ENCODE data around the gene ARHGDIG.
A peak's percentile ranks its signal among the peaks of the same experiment; 100 is the strongest.
"Not testable (repeated sequence)": the region's sequence is repeated elsewhere in the genome, so short reads cannot be mapped to it uniquely, and the experiment has no call there.

ARHGDIG gene

DNA sequence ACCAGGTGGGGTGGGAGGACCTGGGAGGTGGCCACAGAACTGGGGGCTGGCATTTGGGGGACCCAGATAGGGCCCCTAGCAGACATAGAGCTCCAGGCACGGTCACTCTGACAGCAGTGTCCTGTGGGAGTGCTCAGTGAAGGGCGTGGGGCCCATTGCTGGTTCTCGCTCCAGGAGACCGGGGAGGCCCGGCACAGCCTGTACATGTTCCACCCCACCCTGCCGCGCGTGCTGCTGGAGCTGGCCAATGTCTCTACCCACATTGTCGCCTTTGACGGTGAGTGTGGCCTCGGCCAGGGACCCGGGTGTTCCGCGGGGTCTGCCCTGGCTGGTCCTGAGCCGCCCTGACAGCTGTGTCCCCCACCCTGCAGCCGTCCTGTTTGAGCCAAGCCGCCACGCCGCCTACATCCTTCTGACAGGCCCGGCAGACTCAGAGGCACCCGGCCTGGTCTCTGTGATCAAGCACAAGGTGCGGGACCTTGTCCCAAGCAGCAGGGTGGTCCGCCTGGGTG, 15.9 kb upstream of the ARHGDIG start:
- no peak for DNase-seq

DNA sequence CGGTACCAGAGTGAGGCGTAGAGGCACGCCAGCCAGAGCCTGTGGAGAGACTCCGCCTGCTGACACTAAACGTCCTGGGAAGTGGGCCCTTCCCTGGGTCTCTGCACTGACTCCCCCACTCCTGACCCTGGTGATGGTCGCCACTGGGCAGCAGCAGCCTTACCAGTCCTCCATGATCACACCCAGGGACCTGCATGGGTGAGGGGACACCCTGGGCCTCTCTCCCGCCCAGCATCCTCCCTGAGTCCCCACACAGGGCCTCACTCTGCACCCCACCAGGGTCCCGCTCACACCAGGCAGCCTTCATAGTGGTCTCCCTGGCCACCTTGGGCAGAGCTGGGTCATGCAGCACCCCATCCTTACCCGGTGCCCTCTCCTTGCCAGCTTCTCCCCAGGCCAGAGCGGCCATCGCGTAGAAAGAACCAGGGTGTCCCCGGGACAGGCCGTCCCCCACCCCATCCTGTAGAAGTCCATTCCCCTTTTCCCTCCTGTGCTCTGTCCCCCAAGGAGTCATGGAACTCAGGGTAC, 15.3 kb upstream of the ARHGDIG start:
- no peak for DNase-seq

DNA sequence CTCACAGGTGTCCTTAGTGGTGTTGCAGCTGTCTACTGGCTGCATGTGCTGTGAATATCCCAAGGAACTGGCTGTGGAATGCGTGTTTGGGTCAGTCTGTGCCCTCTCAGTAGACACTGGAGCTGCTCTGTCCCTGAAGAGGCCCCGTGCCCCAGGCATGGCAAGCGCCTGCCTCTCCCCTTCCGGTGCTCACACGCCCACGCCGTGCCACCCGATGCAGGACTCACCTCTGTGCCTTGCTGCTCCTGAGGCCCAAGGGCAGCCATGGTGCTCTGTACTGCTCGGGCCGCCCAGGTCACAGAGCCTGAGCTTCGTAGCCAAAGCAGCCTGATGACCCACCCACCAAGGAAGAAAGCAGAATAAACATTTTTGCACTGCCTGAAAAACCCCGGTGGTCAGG, 14.7 kb upstream of the ARHGDIG start:
- DNase-seq = no peak

DNA sequence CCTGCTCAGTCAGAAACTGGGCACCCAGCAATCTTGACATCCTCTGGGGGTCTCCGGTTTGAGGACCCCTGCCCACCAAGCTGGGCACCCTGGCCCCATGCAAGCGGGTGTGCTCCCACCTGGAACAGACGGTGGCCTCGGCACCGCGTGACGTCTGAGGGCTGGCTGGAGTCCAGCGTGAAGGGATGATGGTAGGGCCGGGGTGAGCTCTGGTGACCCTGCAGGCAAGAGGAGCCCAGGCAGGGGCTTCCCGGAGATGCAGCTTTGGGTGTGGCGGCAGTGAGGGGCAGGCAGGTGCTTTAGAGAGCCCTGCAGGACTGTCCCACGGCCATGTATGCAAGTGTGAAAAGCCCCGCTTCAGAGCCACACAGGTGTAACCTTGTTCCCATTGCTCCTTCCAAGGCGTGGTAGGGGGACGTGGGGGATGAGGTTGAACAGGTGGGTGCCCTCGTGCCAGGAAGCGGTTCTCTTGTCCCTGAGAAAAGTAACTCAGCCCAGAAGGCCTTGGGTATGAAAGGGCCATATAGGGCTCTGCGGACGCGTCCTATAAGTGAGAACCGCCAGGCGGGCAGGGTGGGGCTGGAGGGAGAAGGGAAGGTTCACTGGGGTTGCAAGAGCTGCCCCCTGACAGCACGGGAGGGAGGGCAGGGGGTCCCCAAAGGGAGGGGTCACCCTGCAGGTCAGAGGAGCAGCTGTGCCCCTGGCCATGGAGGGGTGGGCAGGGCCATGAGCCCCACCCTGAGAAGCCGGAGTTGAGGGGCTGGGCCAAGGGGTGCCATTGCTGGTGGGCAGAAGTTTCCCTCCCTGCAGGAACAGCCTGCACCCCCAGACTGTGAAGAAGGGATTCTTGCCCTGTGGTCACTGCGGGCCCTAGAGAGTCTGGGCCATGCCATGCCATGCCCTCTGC, 13.9 kb upstream of the ARHGDIG start:
- DNase-seq = no peak

DNA sequence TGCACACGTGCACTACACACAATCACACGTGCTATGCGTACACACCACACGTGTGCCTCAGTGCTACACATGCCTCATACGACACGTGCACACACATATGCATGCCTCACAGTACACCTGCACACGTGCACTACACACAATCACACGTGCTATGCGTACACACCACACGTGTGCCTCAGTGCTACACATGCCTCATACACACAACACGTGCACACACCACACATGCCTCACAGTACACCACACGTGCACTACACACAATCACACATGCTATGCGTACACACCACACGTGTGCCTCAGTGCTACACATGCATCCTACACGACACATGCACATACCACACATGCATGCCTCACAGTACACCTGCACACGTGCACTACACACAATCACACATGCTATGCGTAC, 12.8 kb upstream of the ARHGDIG start:
- DNase-seq = not testable (repeated sequence)

DNA sequence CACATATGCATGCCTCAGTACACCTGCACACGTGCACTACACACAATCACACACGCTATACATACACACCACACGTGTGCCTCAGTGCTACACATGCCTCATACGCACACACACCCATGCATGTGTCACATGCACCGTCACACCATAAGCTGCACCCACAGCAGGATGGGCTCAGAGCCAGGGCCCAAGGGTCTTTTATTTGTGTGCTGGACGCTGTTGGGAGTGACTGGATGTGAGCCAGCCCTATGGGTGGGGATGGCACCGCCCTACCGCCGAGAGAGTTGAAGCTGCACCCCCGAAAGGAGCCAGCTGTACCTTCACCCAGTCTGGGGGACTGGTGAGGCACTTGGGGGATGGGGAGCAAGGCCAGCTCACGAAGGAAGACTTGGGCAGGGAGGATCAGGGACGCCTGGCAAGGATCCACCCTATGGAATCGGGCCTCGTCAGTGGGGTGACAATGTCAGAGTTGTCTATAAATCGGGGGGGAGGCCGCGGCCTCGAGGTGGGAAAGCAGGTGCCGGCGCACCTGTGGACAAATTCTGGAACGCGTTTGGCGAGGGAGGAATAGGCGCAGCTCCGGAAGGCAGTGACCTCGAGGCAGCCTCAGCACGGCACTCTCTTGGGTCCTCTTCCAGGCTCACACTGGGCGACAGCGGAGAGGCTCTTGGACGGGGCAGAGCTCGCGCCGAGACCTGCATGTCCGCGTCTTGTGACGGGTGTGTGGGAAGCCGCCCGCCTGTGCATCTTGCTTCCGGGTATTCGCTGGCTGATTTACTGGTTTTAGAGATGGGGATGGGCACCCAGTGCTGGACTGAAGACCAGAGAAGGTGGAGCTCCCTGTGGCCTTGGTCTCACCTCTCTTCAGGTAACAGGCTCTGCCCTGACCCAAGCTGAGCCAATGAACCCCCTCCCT, 12.0 kb upstream of the ARHGDIG start:
- no peak for DNase-seq

DNA sequence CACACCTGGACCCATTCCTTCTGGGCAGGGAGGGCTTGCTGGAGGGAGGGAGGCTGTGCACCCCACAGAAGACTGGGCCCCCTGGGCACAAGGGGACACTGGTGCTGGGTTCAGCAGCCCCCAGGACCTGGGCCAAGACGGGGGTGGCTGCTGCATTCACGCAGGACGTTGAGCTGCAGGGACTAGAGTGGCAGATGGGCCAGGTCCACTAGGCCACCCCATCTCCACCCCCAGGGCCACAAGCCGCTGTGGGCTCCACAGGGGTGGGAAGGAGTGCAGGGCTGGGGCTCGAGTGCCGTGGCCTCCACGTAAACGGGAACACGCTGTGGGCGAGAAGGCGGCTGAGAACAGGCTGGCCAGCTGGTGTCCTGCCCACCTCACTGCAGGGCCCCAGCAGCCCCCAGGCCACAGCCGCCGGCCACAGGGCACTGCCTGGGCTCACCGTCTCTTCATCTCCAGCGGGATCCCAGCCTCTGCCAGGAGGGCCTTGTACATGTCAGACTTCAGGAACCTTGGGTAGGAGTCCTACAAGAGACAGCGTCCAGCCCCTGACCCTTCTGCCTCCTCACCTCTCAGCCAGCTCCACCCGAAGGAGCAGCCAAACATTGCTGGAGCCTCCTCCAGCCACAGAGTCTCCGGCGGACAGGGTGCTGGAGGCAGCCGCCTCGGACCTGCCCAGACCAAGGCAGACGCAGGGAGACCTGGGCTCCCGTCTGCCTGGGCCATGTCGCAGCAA, 11.2 kb upstream of the ARHGDIG start:
- DNase-seq = no peak

DNA sequence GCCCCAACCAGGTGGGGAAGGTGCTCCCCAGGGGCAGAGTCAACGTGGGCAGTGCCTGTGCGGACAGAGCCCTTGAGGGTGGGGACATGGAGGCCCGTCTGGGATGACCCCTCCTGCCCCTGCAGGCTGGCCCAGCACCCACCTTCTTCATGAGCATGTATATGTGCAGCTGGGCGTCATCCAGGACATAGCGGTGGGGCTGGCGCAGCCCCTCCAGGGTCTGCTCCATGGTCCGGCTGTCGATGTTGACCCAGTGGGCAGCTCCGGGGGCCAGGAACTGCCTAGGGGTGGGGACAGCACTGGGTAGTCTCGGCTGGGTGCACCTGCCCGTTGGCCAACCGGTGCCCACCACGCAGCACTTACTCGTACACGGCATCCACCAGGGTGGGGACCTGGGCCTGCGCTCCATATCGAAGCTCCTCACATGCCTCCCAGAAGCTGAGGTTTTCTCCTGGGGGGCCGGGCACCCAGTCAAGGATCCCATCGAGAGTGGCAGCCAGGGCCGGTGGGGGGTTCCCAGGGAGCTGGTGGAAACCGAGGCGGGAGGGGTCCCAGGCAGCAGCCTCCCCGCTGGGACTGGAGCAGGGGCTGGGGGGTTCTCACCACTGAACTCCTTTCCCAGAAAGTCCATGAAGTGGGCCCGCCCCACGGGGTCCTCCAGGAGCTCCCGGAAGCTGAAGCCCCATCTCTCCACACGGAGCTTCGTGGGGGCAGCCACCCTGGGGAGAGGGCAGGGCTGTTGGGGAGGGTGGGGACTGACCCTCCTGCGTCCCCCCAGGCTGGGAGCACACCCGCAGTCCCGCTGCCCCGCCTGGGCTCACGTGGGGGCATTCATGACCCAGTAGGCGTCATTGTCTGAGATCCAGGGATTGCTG, 9.8 kb upstream of the ARHGDIG start:
- no peak for DNase-seq

DNA sequence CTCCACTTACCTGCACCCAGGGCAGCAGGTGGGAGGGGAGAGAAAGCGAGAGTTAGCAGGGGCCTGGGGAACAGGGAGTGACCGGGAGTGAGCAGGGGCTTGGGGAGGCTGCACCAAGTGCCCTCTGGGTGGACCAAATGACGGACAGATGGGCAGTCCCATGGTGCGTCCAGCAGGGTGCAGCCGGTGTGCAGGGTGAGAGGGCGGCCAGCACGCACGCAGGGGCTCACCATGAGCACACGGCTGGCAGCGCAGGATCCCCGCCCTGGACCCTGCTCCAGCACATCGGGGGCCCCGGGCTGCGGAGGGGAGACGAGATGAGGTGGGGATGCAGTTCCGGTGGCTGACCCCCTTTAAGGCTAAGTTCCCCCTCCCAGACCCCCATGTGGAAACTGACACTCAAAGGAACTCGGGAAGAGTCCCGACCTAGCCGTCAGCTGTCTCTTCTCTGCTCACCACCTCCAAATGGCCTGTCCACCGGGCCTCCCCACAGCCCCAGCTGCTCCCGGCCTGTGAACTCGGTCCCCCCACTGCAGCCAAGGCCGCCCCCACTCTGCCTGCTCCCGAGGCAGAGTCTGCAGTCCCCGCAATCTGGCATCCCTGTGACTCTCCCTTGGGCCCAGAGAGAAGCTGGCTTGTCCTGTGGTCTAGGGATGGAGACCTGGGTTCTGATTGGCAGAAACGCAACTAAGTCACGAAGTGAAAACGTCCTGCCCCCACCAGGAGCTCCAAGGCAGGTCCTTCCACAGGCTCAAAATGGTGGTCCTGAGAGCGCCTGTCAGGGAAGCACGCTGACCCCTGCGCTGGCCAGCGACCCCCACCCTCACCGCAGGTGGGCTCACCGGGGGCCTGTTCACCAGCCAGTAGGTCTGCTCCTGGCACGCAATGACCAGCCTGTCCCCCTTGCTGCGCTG, 7.5 kb upstream of the ARHGDIG start:
- DNase-seq = no peak

DNA sequence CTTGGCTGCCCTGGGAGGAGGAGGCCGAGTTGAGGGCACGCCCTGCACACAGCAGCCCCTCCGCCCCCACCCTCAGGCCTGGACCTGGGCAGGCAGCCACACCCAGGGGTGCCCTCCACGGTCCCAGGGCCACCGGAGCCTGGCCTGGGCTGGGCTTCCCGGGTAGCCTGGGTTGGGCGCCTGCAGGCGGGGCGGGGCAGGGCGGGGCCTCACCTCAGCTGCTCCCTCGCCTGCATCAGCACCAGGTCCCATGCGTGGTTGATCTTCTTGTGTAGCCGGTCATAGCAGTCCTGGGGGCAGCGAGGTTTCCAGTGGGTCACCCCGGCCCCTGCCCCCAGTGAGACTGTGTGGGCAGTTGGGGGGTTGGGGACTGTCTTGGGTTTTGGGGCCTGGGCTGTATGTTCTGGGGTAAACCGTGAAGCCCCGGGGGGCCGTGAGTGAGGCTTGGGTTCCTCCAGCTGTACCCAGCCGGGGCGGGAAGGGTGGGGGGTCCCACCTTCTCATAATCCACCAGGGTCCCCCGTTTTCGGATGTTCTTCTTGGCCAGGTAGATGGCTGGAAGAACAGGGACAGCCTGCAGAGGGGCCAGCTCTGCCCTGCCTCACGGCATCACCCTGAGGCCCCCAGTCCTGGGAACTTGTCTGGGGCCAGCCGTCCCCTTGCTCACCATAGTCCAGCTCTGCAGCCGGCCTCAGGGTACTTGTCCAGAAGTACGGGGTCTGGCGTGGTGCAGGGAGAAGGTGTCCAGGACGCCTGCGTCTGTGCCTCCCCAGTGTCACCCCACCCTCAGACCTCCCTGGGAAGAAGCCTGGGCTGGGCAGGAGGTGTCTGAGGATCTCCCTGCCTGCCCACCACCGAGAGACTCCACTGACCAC, 6.6 kb upstream of the ARHGDIG start:
- no peak for DNase-seq

DNA sequence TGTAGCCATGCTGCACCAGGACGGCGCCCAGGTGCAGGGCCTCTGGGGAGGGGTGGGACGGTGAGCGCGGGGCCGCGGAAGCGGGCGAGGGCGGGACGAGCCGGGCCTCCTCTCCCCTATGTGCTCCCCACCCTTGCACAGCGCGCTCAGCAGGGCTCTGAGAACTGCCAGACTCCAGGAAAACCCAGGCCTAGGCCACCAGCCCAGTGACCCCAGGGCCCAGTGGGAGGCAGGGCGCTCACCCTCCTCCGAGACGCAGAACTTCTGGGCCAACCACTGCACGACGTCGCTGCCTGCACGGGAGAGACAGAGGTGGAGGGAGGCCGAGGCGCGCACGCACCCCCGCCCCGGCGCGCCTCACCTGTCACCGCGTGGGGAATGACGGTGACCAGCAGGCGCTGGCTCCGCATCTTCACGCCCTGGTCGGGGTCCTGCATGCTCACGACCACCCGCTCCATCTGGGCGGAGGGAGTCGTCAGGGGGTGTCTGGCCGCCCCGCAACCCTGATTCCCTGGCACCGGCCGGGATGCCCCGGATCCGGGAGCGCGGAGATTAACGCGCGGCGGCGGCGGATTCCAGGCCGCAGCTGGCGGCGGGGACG, 5.2 kb upstream of the ARHGDIG start:
- no peak for DNase-seq

DNA sequence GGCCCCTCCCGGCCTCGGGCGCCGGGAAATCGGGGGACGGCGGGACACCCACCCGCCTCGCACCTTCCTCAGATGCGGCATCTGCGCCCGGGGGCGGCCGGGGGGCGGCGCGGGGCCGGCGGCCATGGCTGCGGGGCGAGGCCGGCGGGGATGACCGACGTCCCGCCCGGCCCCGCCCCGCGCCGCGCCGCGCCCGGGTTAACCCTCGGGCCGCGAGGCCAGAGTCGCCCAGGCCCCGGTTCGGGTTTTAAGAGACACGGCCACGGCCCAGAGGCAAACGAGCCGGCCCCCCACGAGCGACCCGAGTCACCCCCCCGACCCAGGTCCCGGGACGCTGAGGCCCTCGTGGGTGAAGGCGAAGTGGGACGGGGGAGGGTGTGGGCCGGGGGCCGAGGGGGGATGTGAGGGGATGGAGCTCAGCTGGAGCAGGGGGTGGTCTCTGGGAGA, 4.6 kb upstream of the ARHGDIG start, which contains the start of gene RGS11:
TSS of gene RGS11 (minus strand) at position 159 of the 447 bp plus-strand sequence. CDS start at position 126, 33 bp downstream.
- DNase-seq = no peak

DNA sequence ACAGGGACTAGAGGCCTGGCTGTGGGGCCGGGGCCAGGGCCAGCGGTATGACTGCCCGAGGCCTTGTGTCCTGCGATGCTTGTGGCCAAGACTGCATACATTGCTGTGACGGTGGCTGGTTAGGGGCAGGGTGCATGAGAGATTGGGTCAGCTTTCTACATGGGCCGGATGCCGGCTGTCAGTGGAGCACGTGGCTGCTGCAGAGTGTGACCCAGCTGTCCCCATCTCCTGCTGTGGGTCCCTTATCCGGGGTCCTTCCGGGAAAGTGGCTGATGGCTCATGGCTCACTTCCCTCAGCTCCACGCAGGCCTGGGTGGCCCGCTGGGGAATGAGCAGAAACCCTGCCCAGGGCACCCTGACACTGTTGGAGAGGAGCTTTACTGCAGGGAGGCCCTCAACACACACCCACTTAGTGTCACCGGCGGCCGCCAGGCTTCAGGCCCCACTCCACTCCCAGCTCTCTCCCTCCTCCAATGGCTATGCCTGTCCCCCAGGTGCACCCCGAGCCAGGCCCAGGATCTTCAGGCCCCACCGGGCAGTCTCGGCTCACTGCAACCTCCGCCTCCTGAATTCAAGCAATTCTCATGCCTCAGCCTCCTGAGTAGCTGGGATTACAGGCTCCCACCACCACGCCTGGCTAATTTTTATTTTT, 3.8 kb upstream of the ARHGDIG start:
- no peak for DNase-seq

DNA sequence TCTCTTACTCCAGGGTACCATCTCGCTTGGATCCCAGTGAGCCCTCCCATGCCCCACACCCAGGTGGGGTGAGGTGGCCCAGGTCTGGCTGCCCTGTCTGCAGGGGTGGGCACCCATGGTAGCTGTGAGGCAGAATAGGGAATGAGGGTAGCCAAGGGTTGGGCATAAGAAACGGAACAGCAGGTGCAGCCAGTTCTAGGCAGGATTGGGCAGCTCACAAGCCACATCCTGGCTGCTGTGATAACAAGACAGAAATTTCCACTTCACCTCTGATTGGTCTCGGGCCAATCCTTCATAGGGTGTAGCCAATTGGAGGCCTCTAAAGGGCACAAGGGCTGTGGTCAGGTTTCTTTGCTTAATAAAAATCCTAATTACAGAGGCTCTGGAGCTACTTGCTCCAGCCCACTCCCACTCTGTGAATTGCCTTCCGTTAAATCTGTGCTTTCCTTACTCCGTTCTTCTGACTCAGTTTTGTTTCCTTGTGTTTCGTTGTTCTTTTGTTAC, 1.5 kb upstream of the ARHGDIG start:
- DNase-seq = peak; percentile 86

DNA sequence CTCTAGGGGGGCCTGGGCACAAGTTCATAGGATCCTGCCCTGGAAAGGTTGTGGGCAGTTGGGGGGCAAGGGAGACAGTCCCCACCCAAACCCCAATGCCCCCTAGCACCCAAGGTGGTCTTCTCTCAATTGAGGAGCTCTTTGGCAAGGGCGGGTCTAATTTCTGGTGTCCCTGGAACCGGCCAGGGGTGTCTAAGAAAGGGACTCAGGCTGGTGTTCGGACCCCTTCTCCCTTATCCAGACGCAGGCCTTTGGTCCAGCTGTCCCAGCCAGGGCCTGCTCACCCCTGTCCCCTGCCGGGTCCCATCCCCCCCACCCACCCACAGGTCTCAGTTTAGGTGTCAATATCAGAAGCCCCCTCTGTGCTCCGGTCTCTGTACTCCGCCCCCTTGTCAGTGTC, 860 bp upstream of the ARHGDIG start:
- DNase-seq = no peak

DNA sequence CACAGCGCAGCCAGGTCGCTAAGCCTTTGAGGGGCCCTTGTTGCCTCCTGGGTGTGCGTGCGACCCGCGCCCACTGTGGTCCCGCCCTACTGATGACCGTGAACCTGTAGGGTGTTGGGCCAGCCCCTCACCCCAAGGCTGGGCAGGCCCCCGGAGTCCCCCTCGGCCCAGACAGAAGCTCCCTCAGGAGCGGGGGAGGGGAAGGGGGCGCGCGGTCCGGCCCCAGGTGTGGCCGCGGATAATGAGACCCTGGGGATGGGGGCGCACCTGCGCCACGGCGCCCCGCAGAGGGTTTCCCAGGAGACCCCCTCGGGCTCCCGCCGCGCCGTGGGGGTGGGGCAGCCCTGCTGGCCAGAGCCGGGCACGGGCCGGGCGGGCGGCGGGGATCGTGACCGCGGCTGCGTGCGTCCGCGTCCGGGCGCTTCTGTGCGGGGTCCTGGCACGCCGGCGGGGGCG, 358 bp upstream of the ARHGDIG start:
- no peak for DNase-seq

DNA sequence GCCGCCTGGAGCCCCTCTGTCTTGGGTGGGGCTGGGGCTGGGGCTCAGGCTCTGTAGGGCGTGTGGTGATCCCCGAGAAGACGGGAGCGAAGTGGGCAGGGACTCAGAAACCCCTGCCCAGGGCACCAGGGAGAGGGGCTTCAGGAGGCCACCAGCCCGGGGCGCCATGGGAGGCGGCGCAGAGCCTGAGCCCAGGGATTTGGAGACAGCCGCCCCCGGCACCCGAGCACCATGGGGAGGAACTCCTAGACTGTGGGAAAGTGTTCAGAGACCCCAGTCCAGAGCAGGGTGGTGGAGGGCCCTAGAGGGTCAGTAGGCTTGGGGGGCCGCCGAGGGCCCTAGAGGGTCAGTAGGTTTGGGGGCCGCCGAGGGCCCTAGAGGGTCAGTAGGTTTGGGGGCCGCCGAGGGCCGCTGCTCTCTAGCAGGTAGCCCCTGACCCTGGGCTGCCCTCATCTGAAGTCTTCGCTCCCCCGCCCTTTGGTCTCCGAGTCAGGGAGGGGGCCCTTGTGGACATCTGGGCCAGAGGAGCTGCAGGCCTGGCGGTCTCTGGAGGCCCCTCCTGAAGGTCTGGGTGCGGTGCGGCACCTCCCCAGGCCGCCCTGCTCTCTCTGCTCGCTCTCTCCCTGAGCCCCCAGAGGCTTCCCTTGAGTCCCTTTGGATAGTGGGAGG, 734 bp downstream of the ARHGDIG start:
- DNase-seq = no peak
